Suppressor macrophage (primary cell): ENCODE data around the gene CEP78.
A peak's percentile ranks its signal among the peaks of the same experiment; 100 is the strongest.

Experiments used
- DNase-seq, 4 experiments: peaks; one replicate each; pipeline ENCODE4 v3.0.0-alpha.2; 2020 to 2022

Gene CEP78

DNA sequence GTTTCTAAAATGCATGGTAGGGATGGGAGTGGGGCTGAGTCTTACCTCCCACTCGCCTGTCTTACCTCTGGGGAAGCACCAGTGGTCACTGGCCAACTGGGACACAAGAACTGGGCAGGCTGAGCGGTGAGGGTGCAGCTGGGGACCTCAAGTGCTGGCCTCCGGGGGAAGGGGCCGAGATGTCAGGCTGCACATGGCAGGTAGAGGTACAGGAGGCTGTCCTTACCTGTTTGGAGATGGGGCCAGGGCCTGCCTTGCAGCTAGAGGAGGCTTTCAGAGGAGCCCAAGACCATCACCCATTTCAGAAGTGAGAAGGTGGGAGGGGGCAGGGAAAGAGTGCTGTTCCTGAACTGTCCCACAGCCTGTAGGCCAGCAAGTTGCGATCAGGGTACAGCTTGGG is 75.2 kb downstream of the CEP78 start:
- DNase-seq, result no peak

DNA sequence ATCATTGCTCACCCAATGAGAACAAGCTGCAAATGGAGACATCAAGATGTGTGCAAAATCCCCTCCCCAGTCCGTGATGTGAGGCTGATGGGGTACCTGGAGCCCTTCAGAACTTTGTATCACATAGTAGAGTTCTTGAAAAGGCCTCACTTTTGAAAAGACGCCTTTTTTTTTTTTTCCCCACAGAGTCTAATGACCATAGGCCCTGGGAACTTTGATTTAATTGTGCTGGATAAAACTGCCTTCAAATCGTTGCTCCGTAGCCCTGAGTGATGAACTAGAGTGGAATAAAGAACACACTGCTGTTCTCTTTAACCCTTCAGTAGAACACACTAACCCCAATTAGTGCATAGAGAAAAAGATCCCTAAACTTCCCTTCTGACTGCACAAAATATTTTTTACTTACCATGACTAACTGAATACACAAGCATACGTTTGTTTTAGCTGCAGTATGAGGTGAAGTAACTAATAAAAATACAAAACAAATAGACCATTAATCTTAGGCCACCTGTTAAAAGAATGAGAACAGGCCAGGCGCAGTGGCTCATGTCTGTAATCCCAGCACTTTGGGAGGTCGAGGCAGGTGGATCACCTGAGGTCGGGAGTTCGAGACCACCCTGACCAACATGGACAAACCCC is 76.1 kb downstream of the CEP78 start:
- DNase-seq, result no peak

DNA sequence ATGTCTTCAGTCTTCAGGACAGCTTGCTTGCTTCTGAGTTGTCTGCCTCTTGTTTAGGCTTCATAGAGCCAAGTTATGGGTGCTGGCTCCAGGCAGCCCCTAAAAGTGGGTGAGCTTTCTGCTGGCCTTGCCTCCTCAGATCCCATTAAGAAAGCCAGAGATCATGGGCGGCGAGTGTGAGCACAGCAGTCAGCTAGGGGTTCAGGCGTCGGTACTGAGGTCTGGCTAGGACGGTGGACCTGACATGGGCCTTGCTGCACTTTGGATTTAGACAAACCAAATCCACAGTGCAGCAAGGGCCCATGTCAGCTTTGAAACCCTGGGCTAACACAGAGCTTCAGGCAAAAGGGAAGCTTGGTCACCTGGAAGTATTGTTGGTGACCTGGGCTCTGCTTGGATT is 78.7 kb downstream of the CEP78 start:
- DNase-seq, result no peak

DNA sequence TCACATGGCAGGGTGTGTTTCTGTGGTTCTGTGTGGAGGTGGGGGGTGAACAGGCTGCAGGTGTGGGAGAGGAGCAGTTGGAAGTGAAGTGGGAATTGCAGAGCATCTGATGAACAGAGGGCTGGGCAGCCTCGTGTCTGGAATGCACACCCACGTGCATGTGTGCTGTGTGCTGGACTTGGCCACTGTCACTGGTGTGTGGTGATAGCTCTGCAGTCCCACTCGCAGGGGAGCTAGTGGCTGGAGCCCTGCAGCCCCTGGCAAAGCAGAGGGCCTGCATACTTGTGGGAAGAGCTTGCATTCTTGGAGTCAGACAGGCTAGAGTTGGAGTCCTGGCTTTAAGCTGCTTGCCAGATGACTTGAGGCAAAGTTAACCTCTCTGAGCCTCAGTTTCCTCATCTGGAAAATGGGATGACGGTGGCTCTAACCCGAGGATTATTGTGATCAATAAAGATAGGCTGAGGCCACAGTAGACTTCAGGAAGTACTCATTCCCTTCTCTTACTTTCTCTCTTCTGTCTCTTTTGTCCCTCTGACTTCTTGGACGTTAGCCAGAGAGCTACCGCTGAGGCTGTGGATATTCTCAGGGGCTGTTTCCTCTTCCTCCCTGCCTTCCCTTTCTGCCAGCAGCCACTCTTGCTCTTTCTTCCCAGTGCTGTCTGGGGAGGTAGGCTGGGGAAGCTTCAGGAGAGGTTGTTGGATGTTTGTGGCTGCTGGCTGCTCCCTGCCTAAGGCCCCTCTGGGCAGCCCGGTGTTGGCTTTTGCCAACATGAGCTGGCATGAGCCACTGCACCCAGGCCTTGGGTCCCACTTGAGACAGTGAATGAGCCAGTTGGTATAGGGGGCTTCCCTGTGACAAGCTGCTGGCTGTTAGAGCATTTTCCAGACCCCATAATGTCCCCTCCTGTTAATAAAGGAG is 79.3 kb downstream of the CEP78 start:
- peak; percentile 13 to 58 (median 44) for DNase-seq

DNA sequence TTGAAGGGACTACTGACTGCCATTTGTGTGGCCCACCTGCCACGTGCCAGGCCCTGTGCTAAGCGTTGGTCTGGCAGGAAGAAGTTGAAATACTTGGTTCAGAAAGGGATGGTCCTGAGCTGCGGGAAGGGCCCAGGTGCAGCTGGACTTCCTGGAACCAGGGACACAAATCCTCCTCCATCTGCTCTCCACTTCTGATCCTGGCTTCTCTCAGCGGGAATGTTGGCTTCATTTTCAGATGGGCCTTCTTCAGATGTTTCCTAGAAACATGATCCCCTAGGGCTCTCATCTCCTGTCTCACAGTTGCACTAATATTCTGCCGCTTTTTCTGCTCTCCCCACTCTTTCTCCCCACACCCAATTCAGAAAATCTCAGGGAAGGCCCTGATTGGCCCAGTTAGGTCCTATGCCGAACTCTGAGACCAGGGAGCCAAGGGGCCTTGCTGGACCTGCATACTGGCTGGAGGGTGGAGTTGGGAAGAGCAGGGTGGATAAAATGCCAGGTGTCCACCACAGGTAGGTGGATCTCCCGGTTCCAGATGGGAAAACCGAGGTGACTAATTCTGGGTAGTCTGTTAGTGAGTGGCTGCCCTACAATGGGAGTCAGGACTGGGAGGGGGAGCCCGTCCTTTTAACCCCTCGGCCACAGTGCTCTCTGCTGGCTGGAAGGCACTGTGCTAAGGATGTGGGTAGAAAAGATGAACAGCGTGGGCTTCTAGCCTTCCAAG is 80.5 kb downstream of the CEP78 start:
- DNase-seq, result no peak

DNA sequence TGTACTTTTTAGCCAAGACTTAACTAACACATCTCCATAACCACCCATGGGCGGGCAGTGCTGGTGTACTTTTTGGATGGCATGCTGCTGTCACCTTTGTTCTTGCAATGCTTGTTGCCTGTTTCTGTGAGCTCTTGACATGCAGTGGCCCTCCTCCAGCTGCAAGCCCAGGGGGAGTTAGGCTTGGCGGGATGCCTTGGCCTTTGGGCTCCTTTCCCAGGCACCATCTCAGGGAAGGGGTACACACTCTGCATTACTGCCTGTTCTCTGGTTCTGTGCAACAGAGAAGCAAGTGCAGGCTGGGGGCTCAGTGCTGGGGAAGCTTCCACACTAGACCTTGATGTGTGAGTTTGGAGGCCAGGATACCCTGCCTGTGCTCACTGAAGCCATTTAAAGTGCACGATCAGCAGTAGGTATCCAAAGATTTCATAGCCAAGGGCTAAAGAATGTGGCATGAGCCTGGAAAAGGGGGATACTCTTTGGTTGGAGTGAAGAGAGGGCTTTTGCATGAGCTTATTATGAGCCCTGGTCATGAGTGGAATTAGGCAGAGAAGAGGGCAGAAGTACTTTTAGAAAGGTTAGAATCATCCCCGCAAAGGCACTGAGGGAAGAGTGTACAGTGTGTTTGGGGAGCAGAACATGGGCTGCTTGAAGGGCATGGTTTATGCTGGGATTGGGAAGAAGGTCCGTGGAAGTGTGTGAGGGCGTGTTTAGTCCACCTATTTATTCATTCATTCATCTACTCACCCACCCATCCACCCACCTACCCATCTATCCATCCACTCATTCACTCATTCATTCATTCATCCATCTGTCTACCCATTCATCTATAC is 83.5 kb downstream of the CEP78 start:
- no peak for DNase-seq

DNA sequence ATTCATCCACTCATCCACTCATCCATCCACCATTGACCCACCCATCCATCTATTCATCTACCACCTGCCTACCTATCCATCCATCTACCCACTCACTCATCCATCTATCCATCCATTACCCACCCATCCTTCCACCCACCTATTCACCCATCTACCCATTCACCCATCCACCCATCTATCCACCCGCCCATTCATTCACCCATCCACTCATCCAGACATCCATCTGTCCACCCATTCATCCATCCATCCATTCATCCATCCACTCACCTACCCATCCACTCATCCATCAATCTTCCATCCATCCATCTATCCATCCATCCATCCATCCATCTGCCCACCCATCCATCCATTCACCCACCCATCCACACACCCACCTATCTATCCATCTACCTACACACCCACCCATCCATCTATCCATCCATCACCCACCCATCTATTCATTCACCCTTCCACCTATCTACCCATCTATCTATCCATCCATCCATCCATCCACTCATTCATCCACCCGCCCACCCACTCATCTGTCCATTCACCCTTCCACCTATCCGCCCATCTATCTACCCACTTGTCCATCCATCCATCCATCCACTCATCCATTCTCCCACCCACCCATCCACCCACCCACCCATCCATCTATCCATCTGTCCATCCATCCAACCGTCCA is 84.3 kb downstream of the CEP78 start:
- DNase-seq, result no peak

DNA sequence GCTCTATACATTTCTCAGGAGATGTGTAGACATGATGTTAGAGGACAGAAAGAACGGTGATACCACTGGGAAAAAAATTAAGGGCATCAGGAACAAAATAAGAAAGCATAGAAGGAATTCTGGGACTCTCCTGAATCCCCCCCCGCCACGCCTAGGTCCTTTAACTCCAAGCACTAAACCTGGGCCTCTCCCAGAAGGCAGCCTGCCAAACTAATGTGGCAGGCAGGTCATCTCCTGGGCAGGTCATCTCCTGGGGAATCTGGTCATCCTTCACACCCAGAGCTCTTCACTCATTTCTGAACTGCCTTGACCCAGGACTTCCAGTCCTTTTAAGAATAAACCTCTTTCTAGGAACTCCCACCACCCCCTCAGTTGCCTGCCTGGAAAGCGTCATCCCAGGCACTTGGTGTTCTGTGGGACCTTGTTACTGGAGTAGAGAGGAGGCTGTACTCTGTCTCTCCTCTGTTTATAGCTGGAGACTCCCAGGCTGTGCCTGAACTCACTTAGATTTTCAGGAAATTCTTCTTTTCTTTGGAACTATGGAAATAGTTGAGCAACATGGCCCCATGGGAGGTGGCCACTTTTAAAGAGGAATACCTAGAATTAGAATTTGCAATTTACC is 85.1 kb downstream of the CEP78 start:
- DNase-seq, result no peak

DNA sequence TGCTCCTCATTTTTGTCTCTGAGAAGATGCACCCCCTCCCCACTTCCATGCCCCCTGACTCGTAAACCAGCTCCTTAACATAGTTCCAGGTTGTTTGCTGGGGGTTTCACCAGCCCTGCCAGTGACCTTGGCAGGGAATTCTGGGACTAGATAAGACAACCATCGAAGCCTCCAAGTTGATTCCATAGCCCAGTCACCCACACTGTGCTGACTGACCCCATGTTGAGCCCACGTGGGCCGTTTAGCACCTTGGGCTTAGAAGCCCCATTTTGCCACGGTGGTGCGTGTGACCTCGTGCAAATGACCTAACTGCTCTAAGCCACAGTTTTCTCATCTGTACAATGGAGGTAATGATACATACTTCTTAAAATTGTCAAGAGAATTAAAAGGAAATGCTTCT is 85.6 kb downstream of the CEP78 start:
- no peak for DNase-seq

DNA sequence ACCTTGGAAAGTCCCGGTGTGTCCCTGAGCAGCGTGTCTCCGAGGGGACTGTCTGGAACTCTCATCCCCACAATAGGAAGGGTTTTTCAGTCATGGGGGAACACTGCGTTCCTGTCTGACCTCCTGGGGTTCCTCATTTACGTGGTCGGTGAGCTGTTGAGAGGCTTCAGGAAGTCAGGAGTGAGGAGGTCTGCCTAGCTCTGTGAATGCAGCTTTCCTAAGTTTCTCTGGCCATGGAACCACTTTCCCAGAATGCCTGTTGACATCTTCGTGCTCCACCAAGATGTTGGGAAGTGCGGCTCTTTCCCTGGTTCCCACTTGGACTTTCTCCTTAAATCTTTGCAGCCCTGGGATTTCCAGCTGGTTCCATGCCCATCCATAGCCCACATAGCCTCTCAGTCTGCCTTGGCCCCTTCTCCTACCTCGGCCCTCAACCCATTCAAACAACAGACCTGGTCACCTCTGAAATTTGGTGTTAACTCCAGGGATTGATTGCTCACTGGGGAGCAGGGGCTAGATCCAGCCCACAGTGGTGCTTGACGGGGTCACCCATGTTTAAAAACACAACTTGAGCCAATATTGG is 88.3 kb downstream of the CEP78 start:
- no peak for DNase-seq

DNA sequence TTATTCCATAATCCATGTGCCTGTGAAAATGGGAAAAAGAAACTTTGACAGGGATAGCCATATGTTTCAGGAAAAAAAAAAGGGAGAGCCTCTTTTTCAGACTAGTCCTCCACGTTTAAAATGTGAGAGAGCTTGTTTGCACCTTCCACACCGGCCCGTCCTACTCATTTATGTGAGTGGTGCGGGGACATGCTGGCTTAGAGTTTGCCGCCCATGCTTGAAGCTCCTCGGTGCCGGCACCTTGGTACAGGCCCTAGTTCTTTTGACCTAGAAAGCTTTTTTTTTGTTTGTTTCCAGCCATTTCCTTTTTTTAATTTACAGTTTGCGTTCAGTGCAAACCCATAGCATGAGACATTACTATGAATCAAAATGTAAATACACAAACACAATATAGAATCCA is 88.8 kb downstream of the CEP78 start:
- no peak for DNase-seq

DNA sequence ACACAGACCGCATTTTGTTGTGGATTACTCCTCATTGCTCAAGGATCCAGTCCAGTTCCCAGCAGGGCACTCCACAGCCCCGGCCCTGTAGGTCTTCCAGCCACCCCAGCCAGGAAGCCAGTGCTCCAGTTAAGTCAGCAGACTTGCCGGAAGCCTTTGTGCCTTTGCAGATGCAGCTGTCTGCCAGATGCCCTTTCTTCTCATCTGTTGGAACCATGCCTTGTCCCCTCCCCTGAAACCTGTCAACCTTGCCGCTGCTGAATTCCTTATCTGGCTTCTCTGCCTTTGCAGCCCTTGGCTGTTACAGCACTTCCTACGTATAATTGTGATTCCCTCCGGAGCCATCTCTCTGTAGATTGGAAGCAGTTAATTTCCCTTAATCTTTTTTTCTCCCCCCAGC is 89.5 kb downstream of the CEP78 start:
- no peak for DNase-seq

DNA sequence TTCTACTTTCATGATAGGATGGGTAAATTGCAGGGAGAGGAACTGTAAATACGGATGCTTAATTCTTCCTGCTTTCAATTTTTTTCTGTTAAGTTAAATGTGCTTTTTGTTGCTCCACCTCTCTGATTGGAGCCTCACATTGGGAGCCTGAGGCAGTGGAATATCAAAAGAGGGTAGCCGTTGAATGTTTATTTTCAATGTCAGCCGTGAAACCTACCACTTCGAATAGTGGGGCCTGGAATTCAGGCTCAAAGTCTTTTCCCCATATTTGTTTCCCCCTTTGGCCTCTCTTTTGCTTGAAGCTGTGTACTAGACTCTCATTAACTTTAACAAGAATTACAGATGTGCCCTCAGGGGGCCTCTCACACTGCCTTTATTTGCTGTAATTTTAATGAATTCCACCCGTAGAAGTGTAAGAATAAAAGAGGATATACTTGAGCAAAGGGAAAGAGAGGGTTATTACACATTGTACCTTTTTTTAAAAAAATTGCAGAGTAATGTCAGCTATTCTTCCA is 90.0 kb downstream of the CEP78 start:
- no peak for DNase-seq

DNA sequence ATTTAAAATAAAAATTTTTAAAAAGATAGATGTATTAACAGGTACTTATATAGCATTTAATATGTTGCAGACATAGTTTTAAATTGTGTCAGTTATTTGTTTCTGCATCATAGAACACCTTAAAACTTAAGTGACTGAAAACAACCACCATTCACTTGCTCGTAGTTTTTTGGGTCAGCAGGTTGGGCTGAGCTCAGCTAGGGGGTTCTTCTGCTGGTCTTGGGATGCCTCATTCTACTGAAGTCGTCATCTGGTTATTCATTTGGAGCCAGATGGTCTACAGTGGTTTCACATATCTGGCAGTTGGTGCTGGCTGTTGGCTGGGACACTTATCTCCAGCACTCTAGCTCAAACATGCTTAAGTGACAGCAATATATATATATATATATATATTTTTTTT is 90.7 kb downstream of the CEP78 start:
- no peak for DNase-seq
